Activated T-cell treated with anti-CD3 and anti-CD28 coated beads for 48 hours (primary cell): ENCODE measurements around the gene SLC24A4.
A peak's percentile ranks its signal among the peaks of the same experiment; 100 is the strongest.
"Not testable (repeated sequence)": the region's sequence is repeated elsewhere in the genome, so short reads cannot be mapped to it uniquely, and the experiment has no call there.

Experiments used
- DNase-seq: peaks from one replicate; pipeline ENCODE4 v3.0.0-alpha.2; 2020; ENCODE audit warnings: low read depth

Gene SLC24A4

DNA sequence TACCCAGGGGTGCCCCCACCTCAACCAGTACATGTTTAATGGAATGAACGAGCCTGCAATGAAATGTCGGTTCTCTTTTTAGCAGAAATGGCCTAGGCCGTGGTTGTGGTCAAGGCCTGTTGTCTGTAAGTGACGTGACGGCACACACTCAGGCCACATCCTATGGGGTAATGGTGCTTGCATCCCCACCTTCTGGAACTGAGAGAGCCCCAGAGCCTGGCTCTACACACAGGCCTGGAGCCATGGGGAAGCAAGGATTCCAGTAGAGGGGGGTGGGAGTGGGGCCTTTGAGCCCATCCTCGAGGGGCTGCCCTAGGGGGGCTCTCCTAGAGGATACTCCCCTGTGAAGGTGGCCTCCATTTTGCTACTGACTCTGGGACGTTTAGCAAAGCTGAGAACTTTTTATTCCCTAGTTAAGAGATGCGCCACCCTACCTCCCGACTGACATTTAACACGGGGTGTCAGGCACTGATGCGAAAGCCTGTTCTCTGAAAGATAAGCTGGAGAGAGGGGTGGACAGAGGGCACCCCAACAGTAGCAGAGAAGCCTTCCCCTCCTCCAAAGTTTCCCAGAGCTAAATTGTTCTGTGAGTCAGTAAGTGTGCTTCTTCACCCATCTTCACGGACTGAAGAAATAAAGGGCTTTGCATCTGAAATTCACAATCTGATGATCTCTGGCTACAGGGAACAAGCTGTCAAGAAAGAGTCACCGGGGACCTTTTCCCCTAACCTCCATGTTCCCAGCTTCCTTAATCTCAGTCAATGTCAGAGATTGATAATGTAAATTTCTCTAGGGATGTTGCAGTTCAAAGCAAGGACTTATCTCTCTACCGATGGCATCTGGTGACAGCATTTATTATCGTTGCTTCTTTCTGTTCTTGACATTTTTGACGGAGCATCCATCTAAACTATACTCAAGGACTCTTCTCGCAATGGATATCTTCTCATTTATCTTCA lies 197.4 kb downstream of the SLC24A4 start:
- no peak for DNase-seq

GRCh38 chr14:92521058-92521415 lies 198.1 kb downstream of the SLC24A4 start:
- no peak for DNase-seq

DNA sequence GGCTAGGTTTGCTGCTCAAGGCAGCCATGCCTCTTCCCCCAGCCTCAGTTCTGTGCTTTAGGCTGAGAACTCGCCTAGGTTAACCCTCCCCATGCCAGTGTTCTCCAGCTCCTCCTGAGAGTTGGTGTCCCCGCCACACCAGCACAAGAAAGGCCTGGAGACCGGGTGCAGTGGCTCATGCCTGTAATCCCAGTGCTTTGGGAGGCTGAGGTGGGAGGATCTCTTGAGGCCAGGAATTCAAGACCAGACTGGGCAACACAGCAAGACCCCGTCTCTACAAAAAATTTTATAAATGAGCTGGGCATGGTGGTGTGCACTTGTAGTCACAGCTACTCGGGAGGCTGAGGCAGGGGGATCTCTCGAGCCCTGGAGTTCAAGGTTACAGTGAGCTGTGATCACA lies 200.8 kb downstream of the SLC24A4 start:
- no peak for DNase-seq

GRCh38 chr14:92524602-92525185 lies 201.7 kb downstream of the SLC24A4 start:
- DNase-seq: no peak

DNA sequence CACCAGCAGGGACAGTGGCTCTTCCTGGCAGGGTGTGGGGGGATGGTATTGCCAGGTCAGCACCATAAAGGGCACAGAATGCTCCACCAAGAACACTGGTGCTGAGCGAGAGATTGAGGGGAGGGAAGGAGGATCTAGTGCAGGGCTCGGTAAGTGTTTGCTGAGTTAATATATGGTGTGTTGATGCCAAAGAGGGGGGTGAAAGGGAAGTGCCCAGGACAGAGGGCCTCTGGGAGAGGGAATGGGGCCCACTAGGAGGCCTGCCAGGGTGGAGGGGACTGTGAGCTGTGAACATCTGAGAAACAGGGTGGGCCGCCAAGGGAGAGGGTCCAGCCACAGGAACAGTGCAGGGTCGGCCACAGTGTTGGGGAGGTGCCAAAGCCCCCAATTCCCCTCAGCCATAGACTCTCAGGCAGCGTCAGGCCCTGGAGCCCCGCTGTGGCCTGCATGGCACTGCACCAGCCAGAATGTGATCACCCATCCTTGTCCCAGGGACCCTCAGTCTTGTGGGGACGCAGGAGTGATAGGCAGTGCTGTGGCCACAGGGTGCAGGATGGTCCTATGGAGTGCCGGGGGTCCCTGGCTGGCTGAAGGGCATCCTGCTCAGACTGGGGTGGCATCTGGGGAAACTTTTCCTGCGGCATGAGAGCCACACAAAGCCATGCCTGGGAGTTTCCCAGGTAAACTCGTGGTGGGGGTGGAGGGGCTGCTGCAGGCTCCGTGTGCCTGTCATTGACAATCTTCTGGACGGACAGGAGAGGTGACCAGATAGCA lies 202.5 kb downstream of the SLC24A4 start:
- DNase-seq: no peak

DNA sequence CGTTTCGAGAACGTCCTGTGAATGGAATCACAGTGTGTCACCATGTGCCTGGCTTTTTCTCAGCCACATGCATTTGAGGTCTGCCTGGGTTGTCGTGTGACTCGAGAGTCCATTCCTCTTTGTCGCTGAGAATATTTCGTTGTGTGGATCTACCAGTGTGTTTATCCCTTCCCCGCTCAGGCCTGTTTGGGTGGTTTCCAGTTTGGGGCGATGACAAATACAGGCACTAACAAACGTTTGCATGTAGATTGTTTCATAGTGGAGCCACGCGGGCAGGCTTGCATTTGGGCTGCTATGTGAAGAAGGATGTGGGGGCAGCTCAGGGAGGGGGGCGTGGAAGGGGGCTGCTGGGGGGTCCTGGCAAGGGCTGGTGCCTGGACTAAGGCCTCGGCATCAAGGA lies 204.8 kb downstream of the SLC24A4 start:
- no peak for DNase-seq

GRCh38 chr14:92528486-92529100 lies 205.6 kb downstream of the SLC24A4 start:
- DNase-seq: no peak

DNA sequence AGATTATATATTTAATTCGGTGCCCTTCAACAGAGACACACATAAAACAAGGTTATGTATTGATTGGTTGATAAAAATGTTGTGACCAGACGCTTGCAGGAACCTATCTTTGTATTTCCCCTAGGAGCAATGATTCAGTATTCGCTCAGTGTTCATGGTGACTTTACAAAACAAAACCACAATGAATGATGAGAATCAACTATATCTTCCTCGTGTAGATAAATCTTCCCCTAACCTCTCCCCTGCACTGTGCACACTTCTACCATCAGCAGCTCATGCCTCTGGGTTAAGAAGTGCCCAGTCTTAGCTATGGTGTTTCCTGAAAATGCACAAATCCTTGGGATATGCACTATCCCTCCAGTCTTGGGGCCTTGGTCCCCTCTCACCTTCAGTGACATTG lies 206.9 kb downstream of the SLC24A4 start:
- no peak for DNase-seq

DNA sequence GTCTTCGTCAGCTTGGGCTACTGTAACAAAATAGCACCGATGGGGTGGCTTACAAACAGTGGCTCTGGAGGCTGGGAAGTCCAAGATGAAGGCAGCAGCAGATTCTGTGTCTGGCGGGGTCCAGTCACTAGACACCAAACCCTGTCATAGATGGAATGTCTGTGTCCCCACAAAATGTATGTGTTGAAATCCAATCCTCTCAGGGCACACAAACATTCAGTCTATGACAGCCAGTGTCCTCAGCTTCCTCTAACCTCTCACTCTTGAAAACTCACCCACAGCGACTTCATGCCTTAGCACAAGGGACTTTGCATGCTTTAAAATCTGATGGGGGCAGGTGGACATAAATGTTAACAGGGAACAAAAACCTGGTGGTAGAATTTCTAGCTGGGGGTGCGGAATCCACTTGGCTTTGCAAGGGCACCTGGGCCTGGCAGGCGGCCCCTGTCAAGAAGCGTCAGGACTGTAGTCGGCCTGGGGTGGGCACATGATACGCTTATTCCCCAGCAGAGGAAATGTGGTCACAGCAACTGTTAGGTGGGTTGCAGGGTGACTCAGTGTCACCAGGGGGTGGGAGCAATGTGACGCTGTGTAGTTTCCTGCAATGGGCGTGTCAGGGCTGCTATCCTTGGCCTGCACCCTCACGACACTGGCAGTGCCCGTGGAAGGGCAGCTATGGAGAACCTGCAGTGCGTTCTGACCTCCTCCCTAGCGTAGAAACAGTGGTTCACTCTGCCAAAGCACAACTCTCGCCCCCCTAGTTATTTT lies 208.3 kb downstream of the SLC24A4 start:
- DNase-seq: peak; percentile 55

- DNase-seq: no peak
Observed at GRCh38 chr14:92532490-92533163, 209.7 kb downstream of the SLC24A4 start.

- DNase-seq: no peak
Observed at GRCh38 chr14:92534932-92535643, 212.1 kb downstream of the SLC24A4 start.

DNA sequence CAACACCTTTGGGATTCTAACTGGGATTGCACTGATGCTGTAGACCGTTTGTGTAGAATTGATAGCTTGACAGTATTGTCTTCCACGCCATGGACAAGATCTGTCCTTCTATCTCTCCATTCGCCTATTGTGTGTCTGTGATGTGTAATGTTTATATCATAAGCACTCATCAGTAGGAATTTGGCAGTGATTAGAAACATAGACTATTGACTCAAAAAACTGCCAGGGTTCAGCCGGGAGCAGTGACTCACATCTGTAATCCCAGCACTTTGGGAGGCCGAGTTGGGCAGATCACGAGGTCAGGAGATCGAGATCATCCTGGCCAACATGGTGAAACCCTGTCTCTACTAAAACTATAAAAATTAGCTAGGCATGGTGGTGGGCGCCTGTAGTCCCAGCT lies 213.3 kb downstream of the SLC24A4 start:
- DNase-seq: not testable (repeated sequence)

DNA sequence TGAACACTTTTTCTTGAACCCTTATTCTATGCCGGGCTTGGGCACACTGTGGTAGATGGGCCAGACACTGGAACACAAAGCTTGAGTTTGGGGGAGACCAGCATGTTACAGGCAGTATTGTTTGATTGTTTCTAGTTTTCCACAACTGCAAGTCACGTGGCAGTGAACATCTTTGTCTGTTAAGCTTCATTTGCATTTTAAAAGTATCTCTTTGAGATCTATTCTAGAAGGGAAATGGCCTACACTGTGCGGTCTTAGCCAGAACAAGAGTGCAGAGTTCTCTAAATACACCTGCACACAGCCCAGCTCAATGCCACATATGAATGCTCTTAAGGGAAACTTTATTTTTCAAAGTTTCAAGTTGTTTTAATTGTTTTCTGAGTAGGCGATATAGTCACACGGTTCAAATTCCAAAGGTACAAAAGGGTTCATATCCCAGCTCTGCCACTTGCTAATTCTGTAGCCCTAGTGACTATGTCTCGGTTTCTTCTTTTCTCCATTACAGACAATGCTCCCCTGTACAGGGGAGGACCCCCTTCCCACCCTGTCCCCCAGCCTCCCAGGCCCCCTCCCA lies 215.5 kb downstream of the SLC24A4 start:
- DNase-seq: no peak

DNA sequence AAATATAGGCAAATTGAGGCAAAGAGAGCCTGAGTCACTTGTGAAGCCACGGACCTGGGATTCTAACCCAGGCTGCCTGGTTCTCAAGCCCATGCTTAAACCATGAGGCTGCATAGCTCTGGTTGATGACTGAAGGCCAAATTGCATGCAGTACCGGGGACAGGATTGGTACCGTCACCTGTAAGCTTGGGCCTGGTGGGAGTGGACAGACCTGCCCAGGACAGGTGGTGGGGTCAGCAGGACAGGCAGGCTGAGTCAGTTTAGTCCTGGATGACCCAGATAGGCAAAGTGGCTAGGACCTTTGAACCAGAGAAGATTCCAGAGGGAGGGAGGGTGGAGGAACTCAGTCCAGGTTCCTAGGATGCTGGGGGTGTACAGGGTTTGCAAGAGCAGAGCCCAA lies 216.5 kb downstream of the SLC24A4 start:
- DNase-seq: no peak

DNA sequence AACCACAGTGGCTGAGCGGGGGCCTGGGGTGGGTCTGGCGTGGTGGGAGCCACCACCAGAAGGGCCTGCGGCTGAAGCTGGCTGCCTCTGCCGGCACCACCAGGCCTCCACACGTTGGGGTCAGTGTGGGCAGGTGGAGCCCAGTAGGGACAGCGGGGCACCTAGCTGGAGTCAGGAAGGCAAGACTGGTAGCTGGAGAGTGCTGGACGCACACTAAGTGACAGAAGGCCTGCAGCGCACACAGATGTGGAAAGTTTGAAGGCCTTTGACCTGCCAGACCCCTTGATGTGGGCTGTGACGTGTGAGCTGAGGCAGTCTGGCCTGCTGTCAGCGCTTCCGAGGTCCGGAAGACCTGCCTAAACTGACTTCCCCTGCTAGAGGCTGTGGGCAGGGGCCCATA lies 216.9 kb downstream of the SLC24A4 start:
- DNase-seq: no peak

- DNase-seq: no peak
Observed at GRCh38 chr14:92540472-92541048, 217.6 kb downstream of the SLC24A4 start.

DNA sequence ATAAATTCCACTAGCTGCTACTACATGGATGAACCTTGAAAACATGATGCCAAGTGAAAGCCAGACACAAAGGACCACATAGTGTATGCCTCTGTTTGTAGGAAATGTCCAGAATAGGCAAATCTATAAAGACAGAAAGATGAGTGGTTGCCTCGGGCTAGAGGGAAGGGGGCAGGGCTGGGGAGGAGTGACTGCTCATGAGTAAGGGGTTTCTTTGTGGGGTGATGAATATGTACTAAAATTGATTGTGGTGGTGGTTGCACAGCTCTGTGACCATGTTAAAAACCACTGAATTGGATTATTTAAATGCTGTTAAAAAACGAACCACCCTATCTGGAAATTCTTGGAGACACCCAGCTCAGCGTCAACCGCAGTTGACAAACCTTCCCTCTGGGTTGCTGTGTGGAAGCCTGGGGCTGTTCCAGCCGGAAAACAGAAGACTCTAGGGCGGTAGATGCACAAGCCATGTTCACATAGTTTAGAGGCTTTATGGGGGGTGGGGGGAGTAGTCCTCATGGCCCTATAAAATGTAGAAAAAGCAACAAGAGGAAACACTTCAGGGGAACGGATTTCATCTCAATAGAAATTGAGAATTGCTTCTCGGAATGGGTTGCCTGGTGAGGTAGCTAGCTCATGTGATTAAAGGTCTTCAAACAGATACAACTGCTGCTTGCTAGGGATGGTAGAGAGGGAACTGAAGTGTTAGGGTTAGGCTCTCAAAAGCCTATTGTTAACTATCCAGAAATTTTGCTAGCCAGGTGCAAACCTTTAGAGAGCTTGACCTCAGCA lies 220.0 kb downstream of the SLC24A4 start:
- DNase-seq: no peak

DNA sequence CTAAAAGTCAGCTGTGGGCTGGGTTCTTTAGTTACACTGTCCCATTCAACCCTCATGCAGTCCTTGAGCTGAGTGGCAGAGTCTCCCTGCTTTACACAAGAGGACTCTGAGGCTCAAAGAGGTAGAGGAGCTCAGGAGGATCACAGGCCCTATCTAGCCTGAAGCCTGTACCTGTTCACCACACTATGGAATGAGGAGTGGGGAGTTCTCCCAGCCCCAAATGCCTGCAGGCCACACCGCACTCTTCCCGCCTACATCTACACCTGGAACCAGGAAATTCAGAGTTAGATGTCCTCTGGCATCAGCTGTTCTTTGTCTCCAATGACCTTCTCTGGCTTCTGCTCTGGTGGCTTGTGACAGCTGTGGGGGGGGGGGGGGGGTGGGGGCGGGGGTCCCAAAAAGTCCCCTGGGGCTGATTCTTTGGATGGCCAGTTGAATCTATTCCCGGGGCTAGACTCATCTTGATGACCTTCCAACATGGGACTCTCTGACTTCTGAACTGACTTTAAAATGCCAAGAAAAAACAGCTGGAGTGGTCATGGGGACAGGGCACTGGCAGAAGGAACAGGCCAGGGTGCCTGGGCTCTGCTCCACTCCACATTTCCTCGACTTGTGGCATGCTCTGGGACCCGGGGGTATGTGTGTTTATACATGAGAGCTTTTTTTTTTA lies 221.2 kb downstream of the SLC24A4 start:
- DNase-seq: no peak
